Dendritic cell treated with granulocyte-macrophage colony-stimulating factor and Interleukin-4, amounts not matched to agents 40 ng/mL and 50 ng/mL, for 4 days (primary cell): Measurements from ENCODE around the gene TK1.

Experiments used
- H3K27ac Mint-ChIP-seq: one replicate; pipeline ENCODE4 v1.8.0; 2022; ENCODE audit warnings: mild to moderate bottlenecking, mixed read lengths
- H3K27me3 Mint-ChIP-seq: one replicate; pipeline ENCODE4 v1.8.0; 2022; ENCODE audit warnings: mild to moderate bottlenecking, mixed read lengths
- H3K36me3 Mint-ChIP-seq: one replicate; pipeline ENCODE4 v1.8.0; 2022; ENCODE audit warnings: low read depth, mixed read lengths
- H3K4me1 Mint-ChIP-seq: one replicate; pipeline ENCODE4 v1.8.0; 2022; ENCODE audit warnings: low read depth, mixed read lengths
- H3K4me3 Mint-ChIP-seq: one replicate; pipeline ENCODE4 v1.8.0; 2022; ENCODE audit warnings: mild to moderate bottlenecking, moderate library complexity, mixed read lengths
- H3K9me3 Mint-ChIP-seq: one replicate; pipeline ENCODE4 v1.8.0; 2022; ENCODE audit warnings: mixed read lengths
- intact Hi-C: fragments of 100-400 bp; cut with micrococcal nuclease; formaldehyde crosslinking; loops from one replicate; pipeline ENCODE4 v1.15.0; 2022

The TK1 gene

DNA sequence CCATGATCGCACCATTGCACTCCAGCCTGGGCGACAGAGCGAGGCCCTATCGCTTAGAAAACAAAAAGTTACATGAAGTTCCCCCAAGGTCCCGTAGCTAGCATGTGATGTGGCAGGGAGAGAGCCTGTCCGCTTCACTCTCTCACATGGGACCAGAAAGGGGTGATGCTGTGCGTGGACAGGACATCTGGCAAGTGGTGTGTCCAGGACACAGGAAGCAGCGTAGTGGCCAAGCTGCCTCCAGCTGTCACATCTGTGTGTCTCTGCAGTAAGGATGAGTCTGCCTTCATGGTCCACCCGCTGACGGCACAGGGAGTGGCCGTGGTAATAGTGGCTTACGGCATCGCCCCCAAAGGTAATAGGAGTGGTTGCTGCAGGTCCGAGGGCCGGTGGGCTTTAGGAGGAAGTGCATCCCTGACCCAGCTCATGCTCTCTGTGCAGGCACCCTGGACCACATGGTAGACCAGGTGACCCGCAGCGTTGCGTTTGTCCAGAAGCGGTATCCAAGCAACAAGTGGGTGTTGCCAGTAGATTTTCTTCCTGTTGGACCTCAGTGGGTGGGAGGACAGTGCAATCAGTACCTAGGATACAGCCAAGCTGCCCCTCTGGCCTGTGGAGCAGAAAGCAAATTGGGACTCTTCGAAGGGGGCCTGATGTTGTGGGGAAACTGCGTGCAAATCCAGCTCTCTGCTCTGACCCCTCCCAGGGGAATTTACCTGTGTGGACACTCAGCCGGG, 17.7 kb upstream of the TK1 start:
- Mint-ChIP-seq H3K9me3 (no peaks in the 10 kb centered on the region), H3K4me3 (no peak overlapping the region), H3K27me3 (no peaks in the 10 kb centered on the region), H3K27ac (no peak overlapping the region), H3K4me1 (peaks cover 10% of the 10 kb centered on the region), H3K36me3 (peaks cover 54% of the 10 kb centered on the region)
- intact Hi-C loops, result no loop called here

DNA sequence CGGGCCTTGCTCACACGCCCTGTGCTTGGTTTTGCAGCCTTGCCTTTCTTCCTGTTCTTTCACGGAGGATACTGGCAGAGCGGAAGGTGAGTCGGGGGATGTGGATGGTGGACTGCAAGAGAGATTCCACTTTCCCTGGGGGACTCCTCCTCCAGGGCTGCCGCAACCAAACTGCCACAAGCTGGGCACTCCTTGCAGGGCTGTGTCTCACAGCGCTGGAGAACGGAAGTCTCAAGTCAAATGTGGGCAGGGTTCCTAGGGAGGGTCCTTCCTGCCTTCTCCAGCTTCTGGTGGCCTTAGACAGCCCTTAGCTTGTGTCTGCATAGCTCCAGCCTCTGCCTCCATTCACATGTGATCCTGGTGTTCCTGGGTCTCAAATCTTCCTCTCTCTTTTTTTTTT, 15.8 kb upstream of the TK1 start:
- intact Hi-C loops, result no loop called here
- no peaks in the 10 kb centered on the region for H3K27me3 Mint-ChIP-seq
- H3K4me3 Mint-ChIP-seq, result no peak overlapping the region
- H3K4me1 Mint-ChIP-seq, result peaks cover 25% of the 10 kb centered on the region
- no peaks in the 10 kb centered on the region for H3K9me3 Mint-ChIP-seq
- peaks cover 53% of the 10 kb centered on the region for H3K36me3 Mint-ChIP-seq
- H3K27ac Mint-ChIP-seq, result no peak overlapping the region

DNA sequence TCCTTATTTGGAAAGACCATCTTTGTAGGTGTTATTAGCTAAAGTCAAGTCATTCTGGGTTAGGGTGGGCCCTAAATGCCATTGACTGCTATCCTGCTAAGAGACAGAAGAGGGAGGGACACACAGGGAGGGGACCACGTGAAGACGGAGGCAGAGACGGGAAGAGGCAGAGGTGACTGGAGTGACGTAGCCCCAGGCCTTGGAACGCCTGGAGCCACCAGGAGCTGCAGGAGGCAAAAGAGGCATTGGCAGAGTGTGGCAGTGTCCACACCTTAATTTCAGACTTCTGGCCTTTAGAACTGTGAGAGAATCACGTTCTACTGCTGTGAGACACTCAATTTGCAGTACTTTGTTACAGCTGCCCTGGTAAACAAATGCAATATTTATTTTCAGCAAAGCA, 13.6 kb upstream of the TK1 start:
- intact Hi-C loops, result no loop called here
- peaks cover 56% of the 10 kb centered on the region for H3K36me3 Mint-ChIP-seq
- H3K27me3 Mint-ChIP-seq, result no peaks in the 10 kb centered on the region
- H3K27ac Mint-ChIP-seq, result peak overlapping the region; percentile 26
- H3K9me3 Mint-ChIP-seq, result no peaks in the 10 kb centered on the region
- H3K4me3 Mint-ChIP-seq, result no peak overlapping the region
- H3K4me1 Mint-ChIP-seq, result peaks cover 32% of the 10 kb centered on the region

DNA sequence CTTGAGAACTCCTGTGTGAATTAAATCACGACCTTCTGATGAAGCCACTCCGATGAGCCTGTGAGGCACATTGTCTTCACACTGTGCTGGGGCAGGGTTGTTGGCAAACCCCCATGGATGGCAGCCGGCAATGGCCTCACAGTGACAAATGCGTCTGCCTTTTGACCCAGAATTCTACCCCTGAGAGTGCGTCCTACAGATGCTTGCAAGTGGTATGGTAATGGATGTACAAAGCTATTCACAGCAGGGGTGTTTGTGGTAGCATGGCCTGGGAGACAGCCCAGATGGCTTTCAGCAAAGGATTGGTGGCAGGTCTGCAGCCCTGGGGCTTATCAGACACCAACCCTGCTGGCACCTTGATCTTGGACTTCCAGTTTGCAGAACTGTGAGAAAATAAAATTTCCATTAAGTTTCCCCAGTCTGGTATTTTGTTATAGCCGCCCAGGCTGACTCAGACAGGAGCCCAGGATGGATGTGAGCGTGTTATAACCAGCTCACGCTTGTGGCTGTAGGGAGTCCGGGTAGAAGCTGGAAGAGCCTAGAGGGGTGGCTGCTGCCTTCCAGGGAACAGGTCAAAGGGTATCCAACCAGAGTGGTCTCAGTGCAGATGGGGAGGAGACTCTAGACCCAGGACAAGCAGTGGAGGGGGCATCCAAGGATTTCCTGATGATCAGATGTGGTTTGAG, 10.4 kb upstream of the TK1 start:
- no peak overlapping the region for H3K4me3 Mint-ChIP-seq
- no peaks in the 10 kb centered on the region for H3K27me3 Mint-ChIP-seq

DNA sequence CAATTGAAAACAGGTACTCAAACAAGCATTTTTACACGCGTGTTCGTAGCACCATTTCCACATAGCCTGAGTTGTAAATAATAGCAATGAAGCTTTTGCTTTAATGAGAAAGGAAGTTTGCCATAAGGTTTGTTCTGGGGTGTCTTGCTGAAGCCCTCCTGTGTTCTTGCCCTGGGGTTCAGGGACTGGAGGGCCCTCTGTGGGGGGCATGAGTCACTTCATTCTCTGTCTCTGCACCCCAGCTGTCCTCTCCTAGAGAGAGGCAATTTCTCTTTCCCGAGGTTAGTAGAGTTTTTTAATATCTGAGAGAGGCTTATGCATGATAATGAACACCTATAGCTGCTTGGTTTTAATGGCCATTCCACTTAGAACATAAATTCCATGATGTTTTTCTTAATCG, 9.9 kb upstream of the TK1 start:
- Mint-ChIP-seq H3K36me3 (peaks cover 56% of the 10 kb centered on the region), H3K27ac (no peak overlapping the region), H3K9me3 (no peaks in the 10 kb centered on the region), H3K4me1 (peaks cover 32% of the 10 kb centered on the region), H3K4me3 (no peak overlapping the region), H3K27me3 (no peaks in the 10 kb centered on the region)
- intact Hi-C loops, result no loop called here

More for the DNA sequence above, 10.4 kb upstream of the TK1 start:
- H3K36me3 Mint-ChIP-seq, result peaks cover 52% of the 10 kb centered on the region
- intact Hi-C loops, result no loop called here
- no peaks in the 10 kb centered on the region for H3K9me3 Mint-ChIP-seq
- peaks cover 32% of the 10 kb centered on the region for H3K4me1 Mint-ChIP-seq
- peak overlapping the region; percentile 90 for H3K27ac Mint-ChIP-seq

- Mint-ChIP-seq H3K36me3 (peaks cover 13% of the 10 kb centered on the region), H3K27ac (peak overlapping the region; percentile 78), H3K4me1 (peaks cover 51% of the 10 kb centered on the region), H3K4me3 (peak overlapping the region; percentile 73), H3K9me3 (no peaks in the 10 kb centered on the region), H3K27me3 (no peaks in the 10 kb centered on the region)
- intact Hi-C loops, result loop anchor here (5.0 kb wide), 1 partner anchor 59 kb away; the partner anchor contains the start of gene TMC6
Measured at GRCh38 chr17:78185981-78186691, 716 bp downstream of the TK1 start.

DNA sequence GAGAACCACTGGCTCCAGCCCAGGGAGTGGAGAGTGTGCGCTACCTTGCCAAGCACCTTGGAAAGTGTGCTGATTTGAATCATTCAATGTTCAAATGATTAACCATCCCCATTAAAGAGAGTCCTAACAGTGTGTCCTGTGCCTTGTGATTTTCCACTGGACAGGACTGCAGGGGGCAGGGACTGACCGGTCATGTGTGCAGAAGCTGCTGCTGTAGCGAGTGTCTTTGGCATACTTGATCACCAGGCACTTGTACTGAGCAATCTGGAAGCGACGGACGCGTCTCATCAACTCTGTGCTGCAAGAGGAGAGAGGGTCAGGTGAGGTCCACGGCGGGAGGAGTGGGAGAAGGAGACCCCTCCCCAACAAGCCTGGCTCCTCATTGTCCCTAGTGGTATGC, 2.0 kb downstream of the TK1 start:
- no peaks in the 10 kb centered on the region for H3K9me3 Mint-ChIP-seq
- H3K27ac Mint-ChIP-seq, result no peak overlapping the region
- no peaks in the 10 kb centered on the region for H3K27me3 Mint-ChIP-seq
- peaks cover 52% of the 10 kb centered on the region for H3K4me1 Mint-ChIP-seq
- intact Hi-C loops, result loop anchor here (5.0 kb wide), 1 partner anchor 58 kb away; the partner anchor contains the start of gene TMC6
- peaks cover under 1% of the 10 kb centered on the region for H3K36me3 Mint-ChIP-seq
- H3K4me3 Mint-ChIP-seq, result no peak overlapping the region

DNA sequence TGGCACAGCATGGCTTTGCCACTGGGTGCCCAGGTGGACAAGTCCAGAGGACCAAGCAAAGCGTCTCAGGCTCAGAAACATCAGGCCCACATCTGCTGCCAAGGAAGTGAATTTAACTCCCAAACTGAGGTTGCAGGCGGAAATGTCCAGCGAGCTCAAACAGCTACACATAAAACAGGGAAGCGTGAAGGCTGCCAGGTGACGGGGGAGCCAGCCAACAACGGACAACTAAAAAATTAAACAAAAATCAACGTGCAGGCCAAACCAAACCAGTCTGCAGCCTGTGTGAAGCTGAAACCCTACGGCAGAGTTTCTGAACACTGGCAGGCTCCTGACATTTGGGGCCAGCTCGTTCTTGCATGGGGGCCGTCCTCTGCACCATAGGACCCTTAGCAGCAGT, 2.5 kb downstream of the TK1 start:
- peaks cover 56% of the 10 kb centered on the region for H3K4me1 Mint-ChIP-seq
- no peaks in the 10 kb centered on the region for H3K36me3 Mint-ChIP-seq
- H3K27ac Mint-ChIP-seq, result no peak overlapping the region
- no peak overlapping the region for H3K4me3 Mint-ChIP-seq
- H3K27me3 Mint-ChIP-seq, result no peaks in the 10 kb centered on the region
- intact Hi-C loops, result no loop called here
- no peaks in the 10 kb centered on the region for H3K9me3 Mint-ChIP-seq

DNA sequence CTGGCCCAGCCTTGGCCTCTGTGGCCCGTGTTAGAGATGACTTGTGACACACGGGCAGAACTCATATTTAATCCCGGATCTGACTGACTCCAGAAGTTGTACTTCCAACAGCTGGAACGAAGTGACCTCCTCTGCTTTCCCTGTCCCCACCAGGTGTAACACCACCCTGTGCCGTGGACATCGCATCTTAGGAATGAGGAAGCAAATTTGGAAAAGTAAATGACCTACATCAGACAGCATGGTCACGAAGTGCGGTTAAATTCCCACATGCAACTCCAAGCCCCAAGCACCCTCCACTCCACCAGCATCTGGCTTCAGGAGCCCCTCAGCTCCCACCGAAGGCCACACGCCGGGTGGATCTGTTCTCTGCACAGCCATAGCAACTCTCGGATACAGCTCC, 2.9 kb downstream of the TK1 start:
- Mint-ChIP-seq H3K4me3 (no peak overlapping the region), H3K4me1 (peaks cover 57% of the 10 kb centered on the region)

GRCh38 chr17:78182504-78182903, 4.3 kb downstream of the TK1 start:
- Mint-ChIP-seq H3K4me3 (no peak overlapping the region), H3K36me3 (no peaks in the 10 kb centered on the region), H3K27ac (peak overlapping the region; percentile 4), H3K9me3 (no peaks in the 10 kb centered on the region), H3K4me1 (peaks cover 52% of the 10 kb centered on the region), H3K27me3 (no peaks in the 10 kb centered on the region)
- intact Hi-C loops, result no loop called here

More for the DNA sequence above, 2.9 kb downstream of the TK1 start:
- intact Hi-C loops, result no loop called here
- no peaks in the 10 kb centered on the region for H3K9me3 Mint-ChIP-seq
- no peak overlapping the region for H3K27ac Mint-ChIP-seq
- H3K36me3 Mint-ChIP-seq, result no peaks in the 10 kb centered on the region
- no peaks in the 10 kb centered on the region for H3K27me3 Mint-ChIP-seq

GRCh38 chr17:78180508-78180907, 6.3 kb downstream of the TK1 start:
- H3K27me3 Mint-ChIP-seq, result no peaks in the 10 kb centered on the region
- H3K4me1 Mint-ChIP-seq, result peaks cover 51% of the 10 kb centered on the region
- intact Hi-C loops, result no loop called here
- H3K9me3 Mint-ChIP-seq, result no peaks in the 10 kb centered on the region
- H3K27ac Mint-ChIP-seq, result peak overlapping the region; percentile 67
- H3K36me3 Mint-ChIP-seq, result peaks cover 15% of the 10 kb centered on the region
- H3K4me3 Mint-ChIP-seq, result no peak overlapping the region

DNA sequence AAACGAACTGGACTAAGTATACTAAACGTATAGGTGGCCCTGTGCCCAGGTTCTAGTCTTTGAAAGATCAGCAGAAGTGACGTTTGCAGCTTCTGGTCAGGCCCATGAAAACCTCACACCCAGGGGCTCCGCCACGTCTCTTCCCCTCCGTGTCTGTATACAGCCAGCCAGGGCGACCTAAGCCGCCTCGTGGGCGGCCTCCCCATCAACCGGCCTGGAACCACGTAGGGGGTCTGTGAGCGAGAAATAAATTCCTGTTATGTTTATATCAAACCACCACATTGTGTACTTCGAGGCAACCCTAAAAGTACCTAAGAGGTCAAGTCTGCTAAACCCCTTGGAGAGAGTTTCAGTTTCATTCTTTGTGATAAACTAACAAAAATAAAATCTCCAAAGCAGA, 6.8 kb downstream of the TK1 start:
- H3K9me3 Mint-ChIP-seq, result no peaks in the 10 kb centered on the region
- H3K27me3 Mint-ChIP-seq, result no peaks in the 10 kb centered on the region
- intact Hi-C loops, result no loop called here
- H3K36me3 Mint-ChIP-seq, result peaks cover 20% of the 10 kb centered on the region
- H3K4me3 Mint-ChIP-seq, result no peak overlapping the region
- peak overlapping the region; percentile 67 for H3K27ac Mint-ChIP-seq
- peaks cover 51% of the 10 kb centered on the region for H3K4me1 Mint-ChIP-seq

DNA sequence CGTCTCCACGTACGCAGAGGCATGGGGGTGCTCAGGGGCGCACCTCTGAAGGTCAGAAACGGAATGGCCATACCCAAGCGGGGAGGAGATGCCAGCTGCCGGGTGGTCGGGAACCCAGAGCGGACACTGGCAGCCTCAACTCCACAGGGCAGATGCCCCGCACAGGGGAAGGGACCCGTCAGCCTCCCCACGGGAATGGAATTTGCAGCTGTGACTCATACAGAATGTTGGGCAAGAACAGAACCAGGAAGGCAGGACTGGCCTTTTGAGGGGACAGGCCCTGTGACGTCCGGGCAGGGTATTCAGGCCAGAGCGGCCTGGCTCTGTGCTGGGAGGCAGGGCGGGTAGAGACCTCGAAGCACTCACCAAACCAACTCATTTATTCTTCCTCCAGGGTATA, 7.5 kb downstream of the TK1 start:
- peaks cover 27% of the 10 kb centered on the region for H3K36me3 Mint-ChIP-seq
- intact Hi-C loops, result loop anchor here (5.0 kb wide), 1 partner anchor 67 kb away; no protein-coding TSS in a partner anchor
- no peaks in the 10 kb centered on the region for H3K9me3 Mint-ChIP-seq
- peak overlapping the region; percentile 67 for H3K27ac Mint-ChIP-seq
- H3K4me1 Mint-ChIP-seq, result peaks cover 54% of the 10 kb centered on the region
- no peak overlapping the region for H3K4me3 Mint-ChIP-seq
- no peaks in the 10 kb centered on the region for H3K27me3 Mint-ChIP-seq

DNA sequence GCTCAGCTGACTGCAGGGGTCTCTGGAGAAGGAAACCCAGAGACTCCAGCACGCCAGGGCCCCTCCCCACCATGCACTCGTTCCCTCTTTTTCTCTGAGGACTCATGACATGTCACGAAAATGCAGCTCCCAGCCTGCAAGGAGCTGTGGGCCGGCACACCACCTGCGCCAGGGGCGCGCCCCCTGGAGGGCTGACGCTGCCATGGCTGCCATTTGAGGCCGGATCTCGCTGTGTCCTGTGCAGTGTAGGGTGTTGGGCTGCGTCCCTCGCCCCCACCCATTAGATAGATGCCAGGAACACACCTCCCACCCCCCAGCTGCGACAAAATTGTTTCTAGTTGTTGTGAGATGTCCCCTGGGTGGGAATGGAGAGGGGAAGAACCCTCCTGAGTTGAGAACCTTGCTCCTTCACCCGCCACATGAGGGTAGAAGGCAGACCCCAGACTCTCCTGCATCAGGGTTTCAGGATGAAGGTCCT, 10.3 kb downstream of the TK1 start:
- Mint-ChIP-seq H3K27ac (peak overlapping the region; percentile 97), H3K4me1 (peaks cover 82% of the 10 kb centered on the region), H3K36me3 (peaks cover 54% of the 10 kb centered on the region), H3K4me3 (no peak overlapping the region), H3K9me3 (no peaks in the 10 kb centered on the region), H3K27me3 (no peaks in the 10 kb centered on the region)
- intact Hi-C loops, result loop anchor here (5.0 kb wide), 1 partner anchor 64 kb away; no protein-coding TSS in a partner anchor
